ENCODE data around the gene MRPL44. TPM values are rescaled to one million over a fixed set of nuclear protein-coding genes. Genes with fewer than 3 reads are reported as not detected.
A peak's percentile ranks its signal among the peaks of the same experiment; 100 is the strongest.

The MRPL44 gene
- total and polyA plus RNA-seq, 2 of the 13 experiments (the other 11 are each of a cell fraction or from before 2014, with no cell fraction given): 38.4 to 78.0 TPM

DNA sequence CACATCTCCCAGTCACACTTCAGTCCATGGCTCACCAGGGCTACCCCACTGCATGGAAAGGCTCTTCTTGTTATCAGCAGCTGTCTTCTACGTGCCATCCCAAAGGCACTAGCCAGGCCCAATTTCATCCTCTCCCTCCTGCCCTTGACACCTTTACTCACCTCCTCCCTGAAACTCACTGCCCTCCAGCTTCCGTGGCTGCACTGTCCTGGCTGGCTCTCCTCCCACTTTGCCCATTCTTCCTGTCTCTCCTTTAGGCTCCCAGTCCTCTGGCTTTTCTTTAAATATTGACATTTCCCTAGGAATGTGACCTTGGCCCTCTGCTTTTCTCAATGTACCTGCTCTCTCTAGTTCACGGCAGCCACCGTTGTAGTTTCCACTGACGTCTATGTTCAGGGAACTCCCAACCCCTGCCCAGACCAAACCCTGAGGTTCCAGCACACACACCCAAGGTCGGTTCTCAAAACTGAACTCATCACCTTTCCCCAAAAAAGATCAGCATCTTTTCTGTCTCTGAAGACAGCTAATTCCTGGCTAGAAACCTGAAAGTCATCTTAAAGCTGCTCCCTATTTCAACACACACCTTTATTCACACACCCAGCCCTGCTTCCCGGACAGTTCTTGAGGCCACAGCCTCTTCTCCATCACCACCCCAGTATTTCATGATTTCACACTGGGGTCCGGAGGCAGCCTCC is 48.8 kb upstream of the MRPL44 start (continued):
- TF ChIP-seq RELA (CRISPR knock-in tag; IDR thresholded peaks at IDR 0.05): no peak
- 0 out of 2 replicates have a peak, but pooled peaks have one; percentile 76 for TF ChIP-seq RFXANK (CRISPR knock-in tag; IDR thresholded peaks at IDR 0.05)
- peak; percentile 82 for TF ChIP-seq CREM (IDR thresholded peaks at IDR 0.05)
- TF ChIP-seq CREM (CRISPR knock-in tag; IDR thresholded peaks at IDR 0.05): no peak
- TF ChIP-seq PAF1 (CRISPR knock-in tag; IDR thresholded peaks at IDR 0.05): no peak
- TF ChIP-seq PRPF4 (IDR thresholded peaks at IDR 0.05; ENCODE audit: low read depth, low read length, poor library complexity, severe bottlenecking): no peak
- TF ChIP-seq ZNF572 (CRISPR knock-in tag; IDR thresholded peaks at IDR 0.05): 0 out of 2 replicates have a peak, but pooled peaks have one; percentile 43
- no peak for TF ChIP-seq ZMYM2 (CRISPR knock-in tag; IDR thresholded peaks at IDR 0.05)
- TF ChIP-seq ZNF260 (CRISPR knock-in tag; IDR thresholded peaks at IDR 0.05; ENCODE audit: borderline replicate concordance, low read depth): no peak
- TF ChIP-seq ZNF367 (CRISPR knock-in tag; IDR thresholded peaks at IDR 0.05; ENCODE audit: borderline replicate concordance): no peak
- no peak for TF ChIP-seq PBX3 (CRISPR knock-in tag; IDR thresholded peaks at IDR 0.05; ENCODE audit: borderline replicate concordance)
- peak; percentile 69 for TF ChIP-seq KMT2B (CRISPR knock-in tag; IDR thresholded peaks at IDR 0.05)
- TF ChIP-seq ZNF292 (CRISPR knock-in tag; IDR thresholded peaks at IDR 0.05; ENCODE audit: borderline replicate concordance, low read depth): peak; percentile 96; the same call in 1 of the 2 replicates
- peak; percentile 57; the same call in 1 of the 2 replicates for TF ChIP-seq ZNF564 (CRISPR knock-in tag; IDR thresholded peaks at IDR 0.05)
- peak; percentile 83 for TF ChIP-seq ASH2L (IDR thresholded peaks at IDR 0.05; ENCODE audit: insufficient read length, low read depth, low read length)
- TF ChIP-seq ZNF160 (CRISPR knock-in tag; IDR thresholded peaks at IDR 0.05): no peak; the same call in 1 of the 2 replicates
- TF ChIP-seq KIAA2018 (CRISPR knock-in tag; IDR thresholded peaks at IDR 0.05; ENCODE audit: borderline replicate concordance): no peak
- TF ChIP-seq SRSF1 (optimal IDR thresholded peaks at IDR 0.05; ENCODE audit: low read depth, low read length): no peak
- TF ChIP-seq ZNF605 (CRISPR knock-in tag; IDR thresholded peaks at IDR 0.05): no peak
- no peak for TF ChIP-seq SCMH1 (CRISPR knock-in tag; IDR thresholded peaks at IDR 0.05; ENCODE audit: borderline replicate concordance)
- peak; percentile 86; the same call in 1 of the 2 replicates for TF ChIP-seq ZNF775 (CRISPR knock-in tag; IDR thresholded peaks at IDR 0.05; ENCODE audit: borderline replicate concordance)

All from HepG2 (cell line).